Stimulated activated CD8-positive, alpha-beta memory T cell treated with anti-CD3 and anti-CD28 coated beads, Interleukin-12 subunit alpha, Interleukin-12 subunit beta, amount 100 ng/mL, for 4 hours (primary cell): ENCODE data around the gene TSPAN5.
A peak's percentile ranks its signal among the peaks of the same experiment; 100 is the strongest.

Source experiments
- DNase-seq: peaks from one replicate; pipeline ENCODE4 v3.0.0-alpha.2; 2020; ENCODE audit warnings: low read depth

TSPAN5 gene

DNA sequence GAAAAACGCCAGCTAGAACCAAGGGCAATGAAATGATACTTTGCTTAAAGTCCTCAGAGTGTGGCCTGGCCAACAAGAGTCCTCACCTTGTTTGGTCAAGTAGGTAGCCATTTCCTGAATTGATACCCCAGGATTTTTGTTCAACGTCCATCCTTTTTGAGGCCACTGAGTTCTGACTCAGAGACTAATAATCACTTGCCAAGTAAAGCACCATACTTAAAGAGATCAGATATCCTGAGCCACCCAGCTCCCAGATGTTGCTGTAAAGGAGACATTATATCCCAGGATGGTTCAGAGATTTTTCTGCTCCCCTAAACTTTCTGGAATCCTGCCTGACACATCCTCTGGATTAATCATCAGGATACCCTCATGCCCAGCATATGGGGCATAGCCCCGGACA is 206.3 kb downstream of the TSPAN5 start:
- DNase-seq: no peak

DNA sequence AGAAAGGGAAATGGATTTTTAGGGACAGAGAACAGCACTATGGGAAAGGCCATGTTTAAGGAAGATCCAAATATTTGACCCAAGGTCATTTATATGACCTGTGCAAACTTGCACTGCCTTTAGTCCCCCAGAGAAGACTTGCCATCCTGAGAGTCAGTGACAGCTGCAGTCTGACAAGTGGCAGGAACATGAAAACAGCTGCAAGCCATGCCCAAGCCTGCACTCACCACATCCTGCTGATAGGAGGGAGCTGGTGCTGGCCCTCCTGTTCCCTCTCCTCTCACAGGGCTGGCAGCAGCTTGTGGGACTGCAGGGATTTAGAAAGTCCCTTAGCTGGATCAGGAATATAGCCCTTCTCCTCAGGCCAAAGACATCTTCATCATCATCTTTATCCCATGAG is 209.5 kb downstream of the TSPAN5 start:
- no peak for DNase-seq

DNA sequence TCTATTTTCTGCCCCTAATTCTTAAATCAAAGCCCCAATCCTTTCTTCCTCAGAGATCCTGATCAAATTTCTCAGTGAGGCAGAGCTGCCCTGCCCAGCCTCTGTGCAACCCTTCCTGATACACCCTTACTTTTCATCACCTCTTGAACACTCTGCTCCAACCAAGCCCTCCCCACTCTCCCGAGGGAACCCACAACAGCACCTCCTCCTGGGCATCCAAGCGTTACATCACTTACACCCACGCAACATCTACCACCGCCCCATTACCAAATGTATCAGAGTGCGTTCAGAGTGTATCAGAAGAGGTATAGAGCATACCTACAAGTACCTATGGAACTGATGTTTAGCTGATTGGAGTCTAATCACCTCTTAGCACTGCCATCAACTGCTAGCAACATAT is 210.8 kb downstream of the TSPAN5 start:
- DNase-seq: no peak

DNA sequence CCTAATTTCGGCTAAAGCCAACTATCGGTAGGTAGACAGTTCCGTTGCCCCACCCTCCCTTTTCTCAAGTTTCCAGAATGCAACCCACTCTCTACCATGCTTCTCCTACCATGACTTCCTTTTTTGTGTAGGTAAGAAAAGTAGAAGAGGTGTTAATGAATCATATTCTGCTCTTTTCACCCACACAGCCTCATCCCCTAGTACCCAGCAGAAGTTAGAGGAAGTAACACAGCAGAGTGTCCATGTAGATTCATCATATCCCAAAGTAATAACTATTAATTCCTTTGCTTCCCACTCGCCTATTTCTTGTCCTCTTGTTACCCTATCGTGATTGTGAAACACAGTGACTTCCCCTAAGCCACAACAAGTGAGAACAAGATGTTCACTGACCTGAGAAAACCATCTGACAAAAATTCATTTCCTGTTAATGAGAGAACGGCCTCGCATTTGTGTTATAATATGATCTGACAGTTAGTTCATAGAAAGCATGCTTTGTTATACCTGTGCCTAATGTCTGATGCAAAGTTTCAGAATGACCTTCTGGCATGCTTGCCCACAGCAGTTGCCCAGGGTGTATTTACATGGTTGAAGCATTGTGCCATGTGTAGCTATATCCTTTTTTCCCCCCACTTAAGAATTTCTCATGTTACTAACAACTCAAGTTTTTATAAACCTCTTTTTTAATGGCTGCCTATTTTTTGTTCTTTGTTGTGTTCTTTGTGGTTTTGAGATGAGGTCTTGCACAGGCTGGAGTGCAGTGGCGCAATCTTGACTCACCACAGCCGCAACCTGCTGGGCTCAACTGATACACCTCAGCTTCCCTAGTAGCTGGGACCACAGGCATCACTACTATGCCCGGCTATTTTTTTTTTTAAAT is 211.7 kb downstream of the TSPAN5 start:
- peak; percentile 46 for DNase-seq

DNA sequence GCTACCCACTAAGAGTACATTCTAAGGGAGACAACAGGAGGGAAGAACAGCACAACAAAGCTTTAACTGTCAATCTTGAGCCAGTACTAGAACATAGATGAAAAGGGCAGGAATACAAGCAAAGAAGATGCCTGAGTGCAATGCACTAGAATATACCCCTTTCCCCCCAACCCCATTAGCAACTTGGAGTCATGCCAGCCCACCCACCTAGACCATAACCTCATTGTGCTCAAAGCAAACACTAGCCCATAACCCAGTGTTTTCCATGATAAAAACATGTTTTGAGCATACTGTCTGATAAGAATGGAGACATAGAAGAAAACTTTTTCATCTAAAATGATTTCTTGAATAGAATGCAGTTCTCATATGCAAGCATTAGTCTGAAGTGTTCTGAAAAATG is 214.0 kb downstream of the TSPAN5 start:
- DNase-seq: no peak

DNA sequence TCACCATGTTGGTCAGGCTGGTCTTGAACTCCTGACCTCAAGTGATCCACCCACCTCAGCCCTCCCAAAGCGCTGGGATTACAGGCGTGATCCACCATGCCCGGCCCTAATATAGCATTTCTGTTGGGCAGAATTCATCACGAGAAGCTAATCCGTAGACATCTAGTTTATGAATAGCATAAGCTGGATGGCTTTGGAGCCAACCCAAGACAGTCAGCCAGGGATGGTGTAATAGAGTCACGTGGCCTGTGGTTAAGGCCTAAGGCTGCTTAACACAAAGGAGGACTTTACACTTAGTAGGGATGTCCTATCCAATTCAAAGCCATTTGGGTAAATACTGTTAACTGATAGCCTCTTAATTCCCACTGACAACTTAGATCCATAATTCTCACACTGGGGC is 223.6 kb downstream of the TSPAN5 start:
- no peak for DNase-seq

DNA sequence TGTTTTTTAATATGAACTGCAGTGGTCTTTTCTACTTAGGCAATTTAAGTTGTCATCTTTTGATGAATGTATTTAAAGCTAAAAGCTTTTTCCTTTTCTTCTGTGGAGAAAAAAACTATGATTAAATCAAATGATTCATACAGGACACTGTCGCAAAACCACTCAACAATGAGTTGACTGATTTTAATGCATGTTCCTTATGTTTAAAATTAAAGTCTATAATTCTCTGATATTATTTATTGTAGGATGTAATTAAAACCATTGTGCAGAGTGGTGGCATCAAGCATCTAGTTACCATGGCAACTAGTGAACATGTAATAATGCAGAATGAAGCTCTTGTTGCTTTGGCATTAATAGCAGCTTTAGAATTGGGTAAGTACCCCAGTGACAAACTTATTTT is 224.7 kb downstream of the TSPAN5 start:
- DNase-seq: no peak

DNA sequence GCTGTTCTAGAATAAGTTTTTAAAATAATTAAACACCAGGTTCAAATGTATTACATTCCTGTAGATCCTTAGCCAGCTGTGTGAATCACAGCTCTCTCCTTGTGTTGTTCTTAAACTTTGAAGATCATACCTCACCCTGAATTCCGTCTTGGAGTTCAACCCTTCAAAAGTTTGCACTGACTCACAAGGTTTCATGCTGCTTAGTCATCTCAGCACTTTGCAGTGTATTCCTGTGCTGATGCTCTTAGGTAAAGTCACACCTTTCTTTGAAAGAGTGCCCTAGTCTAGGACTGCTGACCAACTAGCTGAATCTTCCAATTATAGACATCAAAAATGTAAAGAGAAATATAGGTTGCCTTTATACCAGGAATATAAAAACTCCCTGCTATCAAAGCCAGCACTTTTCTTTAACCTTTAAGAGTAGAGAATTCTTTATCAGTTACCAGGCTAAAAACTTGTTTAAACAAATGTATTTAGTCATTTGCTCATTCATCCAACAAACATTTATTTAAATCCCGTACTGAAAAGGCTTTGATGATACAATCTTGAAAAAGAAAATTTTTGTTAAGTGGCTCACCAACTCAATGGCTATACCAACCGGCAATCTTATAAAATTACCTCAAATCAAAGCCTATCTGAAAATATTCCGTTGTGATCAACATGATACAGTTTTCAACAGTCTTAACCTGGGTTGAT is 227.6 kb downstream of the TSPAN5 start:
- DNase-seq: no peak

DNA sequence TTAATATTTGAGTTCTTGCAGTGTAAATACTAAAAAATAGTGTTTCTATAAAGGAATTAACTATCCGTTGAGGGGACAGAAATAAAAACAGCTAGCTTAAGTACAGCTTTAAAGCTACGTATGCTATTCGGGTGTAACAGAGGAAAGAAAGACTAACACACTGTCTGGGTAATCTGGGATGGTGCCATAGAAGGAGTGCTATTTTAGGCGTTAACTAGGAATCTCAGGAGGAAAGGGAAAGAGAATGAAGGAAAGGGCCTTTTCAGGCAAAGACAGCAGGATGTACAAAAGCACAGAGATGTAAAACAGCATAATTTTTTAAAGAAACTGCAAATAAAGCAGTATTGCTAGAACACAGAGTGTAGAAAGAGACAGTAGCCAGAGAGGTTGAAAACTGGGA is 235.4 kb downstream of the TSPAN5 start:
- DNase-seq: no peak

DNA sequence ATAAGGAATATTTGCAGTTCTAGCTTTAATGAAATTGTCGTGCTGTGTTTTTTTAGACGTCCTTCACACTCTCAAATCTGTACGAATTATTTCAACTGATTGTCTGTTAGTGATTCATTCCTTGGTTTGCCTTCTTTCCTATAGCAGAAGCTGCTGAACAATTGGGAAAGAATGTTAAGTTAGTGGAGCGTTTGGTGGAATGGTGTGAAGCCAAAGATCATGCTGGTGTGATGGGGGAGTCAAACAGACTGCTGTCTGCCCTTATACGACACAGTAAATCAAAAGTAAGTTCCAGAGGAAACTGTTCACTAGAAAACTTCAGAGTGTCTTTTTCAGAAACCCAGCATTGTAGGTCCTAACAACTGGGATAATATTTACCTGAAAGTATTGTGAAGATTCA is 237.3 kb downstream of the TSPAN5 start:
- no peak for DNase-seq
